Fibroblast of lung (primary cell): Measurements from ENCODE around the gene ASCL2.

ENCODE experiments used
- EZH2 ChIP-seq: IDR thresholded peaks from 2 replicates; pipeline ENCODE4 v1.5.1; 2012; ENCODE audit warnings: low read length, control low read depth, mild to moderate bottlenecking; ENCODE audit errors: missing control alignments
- TF ChIP-seq, protein P1 (sequence below), 2 donors: IDR thresholded peaks in 1 of 2; conservative IDR thresholded peaks in 1 of 2; 1 replicate in 1 of 2; 2 replicates in 1 of 2; pipeline ENCODE4 v1.5.1; 2011 to 2012; ENCODE audit warnings: low read length in 2 of 2, control low read depth in 1 of 2, inconsistent platforms in 1 of 2, low read depth in 1 of 2, mild to moderate bottlenecking in 1 of 2

DNA sequence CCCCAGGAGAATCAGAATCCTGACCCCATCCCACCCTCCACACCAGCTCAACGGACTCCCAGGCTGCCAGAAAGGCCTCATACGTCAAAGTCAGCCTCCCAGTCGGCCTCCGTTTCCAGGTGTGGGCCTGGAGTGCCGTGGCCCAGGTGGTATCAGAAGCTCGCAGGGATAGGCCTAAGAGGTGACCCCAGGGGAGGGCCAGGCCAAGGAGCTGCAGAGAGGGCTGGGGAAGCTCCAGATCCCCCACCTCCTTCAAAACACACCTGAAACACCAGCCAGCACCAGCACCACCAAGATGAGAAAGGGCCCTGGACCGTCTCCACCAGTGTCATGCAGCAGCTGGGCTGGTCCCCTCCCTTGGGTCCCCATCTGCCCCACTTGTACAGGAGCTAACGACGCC is 20.3 kb downstream of the ASCL2 start:
- TF ChIP-seq, protein P1, sequence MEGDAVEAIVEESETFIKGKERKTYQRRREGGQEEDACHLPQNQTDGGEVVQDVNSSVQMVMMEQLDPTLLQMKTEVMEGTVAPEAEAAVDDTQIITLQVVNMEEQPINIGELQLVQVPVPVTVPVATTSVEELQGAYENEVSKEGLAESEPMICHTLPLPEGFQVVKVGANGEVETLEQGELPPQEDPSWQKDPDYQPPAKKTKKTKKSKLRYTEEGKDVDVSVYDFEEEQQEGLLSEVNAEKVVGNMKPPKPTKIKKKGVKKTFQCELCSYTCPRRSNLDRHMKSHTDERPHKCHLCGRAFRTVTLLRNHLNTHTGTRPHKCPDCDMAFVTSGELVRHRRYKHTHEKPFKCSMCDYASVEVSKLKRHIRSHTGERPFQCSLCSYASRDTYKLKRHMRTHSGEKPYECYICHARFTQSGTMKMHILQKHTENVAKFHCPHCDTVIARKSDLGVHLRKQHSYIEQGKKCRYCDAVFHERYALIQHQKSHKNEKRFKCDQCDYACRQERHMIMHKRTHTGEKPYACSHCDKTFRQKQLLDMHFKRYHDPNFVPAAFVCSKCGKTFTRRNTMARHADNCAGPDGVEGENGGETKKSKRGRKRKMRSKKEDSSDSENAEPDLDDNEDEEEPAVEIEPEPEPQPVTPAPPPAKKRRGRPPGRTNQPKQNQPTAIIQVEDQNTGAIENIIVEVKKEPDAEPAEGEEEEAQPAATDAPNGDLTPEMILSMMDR (conservative IDR thresholded peaks at IDR 0.05 in 1 of 2, IDR thresholded peaks at IDR 0.05 in 1 of 2; ENCODE audit: low read depth in 1 of 2, low read length in 2 of 2) = no peak
- no peak for TF ChIP-seq EZH2
